Epithelial cell of esophagus (primary cell): Measurements from ENCODE around the gene ZNF385D.
"Not testable (repeated sequence)": the region's sequence is repeated elsewhere in the genome, so short reads cannot be mapped to it uniquely, and the experiment has no call there.

ENCODE experiments used
- DNase-seq: peaks from one replicate; pipeline ENCODE4 v3.0.0; 2010; ENCODE audit warnings: low read depth
- H3K4me3 ChIP-seq: 2 replicates; pipeline ENCODE4 v1.5.1; 2011; ENCODE audit warnings: mild to moderate bottlenecking, low read length, control low read depth
- CTCF ChIP-seq: IDR thresholded peaks from 2 replicates; pipeline ENCODE4 v1.5.1; 2011; ENCODE audit warnings: low read depth, mild to moderate bottlenecking, low read length, control low read depth, inconsistent platforms; ENCODE audit not compliant: insufficient read depth; ENCODE audit errors: missing control alignments

The ZNF385D gene

GRCh38 chr3:21515417-21515816 lies 235.6 kb downstream of the ZNF385D start:
- DNase-seq, result no peak
- H3K4me3 ChIP-seq, result no peak overlapping the region
- TF ChIP-seq CTCF, result no peak

GRCh38 chr3:21509731-21510470 lies 241.1 kb downstream of the ZNF385D start:
- peak; percentile 17 for DNase-seq
- no peak for TF ChIP-seq CTCF
- no peak overlapping the region for H3K4me3 ChIP-seq

DNA sequence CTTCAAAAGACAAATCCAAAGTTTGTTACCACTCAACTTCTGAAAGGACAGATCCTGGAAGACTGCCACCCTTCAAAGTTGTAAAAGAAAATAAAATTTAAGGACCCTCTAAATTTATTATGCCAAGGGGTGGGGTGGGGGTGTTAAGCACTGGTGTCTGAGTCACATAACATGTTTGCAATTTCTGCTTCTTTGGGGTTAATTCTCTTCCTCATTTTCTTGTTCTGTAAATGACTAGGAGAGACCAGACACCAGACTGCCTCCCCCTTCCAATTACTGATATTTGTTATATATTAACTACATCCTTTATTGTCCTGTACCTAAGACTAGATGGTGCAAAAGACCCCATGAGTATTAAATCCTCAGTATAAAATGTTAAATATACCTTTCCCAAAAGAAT lies 242.8 kb downstream of the ZNF385D start:
- TF ChIP-seq CTCF, result no peak
- no peak for DNase-seq
- no peak overlapping the region for H3K4me3 ChIP-seq

DNA sequence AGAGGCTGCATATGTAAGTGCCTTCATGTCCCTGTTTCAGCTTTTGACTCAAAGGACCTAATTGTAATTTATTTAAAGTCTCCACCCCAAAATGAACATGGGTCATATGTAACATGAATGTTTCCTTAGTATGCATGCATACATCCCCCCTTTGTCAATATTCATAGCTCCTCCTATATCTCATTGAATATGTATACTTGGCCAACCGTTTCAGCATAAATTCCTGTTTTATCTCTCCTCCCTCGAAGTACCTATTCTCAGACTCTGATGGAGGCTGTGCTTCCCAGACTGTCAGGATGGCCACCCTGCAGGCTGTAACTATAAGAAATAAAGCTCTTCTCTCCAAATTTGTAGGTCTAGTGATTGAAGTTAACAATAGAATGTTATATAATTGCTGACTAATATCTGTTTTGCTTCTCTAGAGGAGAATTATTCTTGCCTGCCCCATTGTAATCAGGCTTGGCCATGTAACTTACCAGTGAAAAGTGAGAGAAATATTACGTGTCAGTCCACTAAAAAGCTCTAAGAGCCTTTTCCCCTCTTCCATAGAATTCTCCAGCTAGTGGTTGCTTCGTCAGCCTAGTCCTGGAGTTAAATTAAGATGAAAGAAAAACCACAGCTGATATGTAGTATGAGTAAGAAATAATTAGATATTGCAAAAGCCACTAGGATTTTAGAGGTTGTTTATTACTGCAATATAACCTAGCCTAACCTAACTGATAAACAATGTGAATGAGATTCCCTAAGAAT lies 245.1 kb downstream of the ZNF385D start:
- no peak for TF ChIP-seq CTCF

GRCh38 chr3:21502656-21503055 lies 248.4 kb downstream of the ZNF385D start:
- H3K4me3 ChIP-seq, result no peak overlapping the region
- TF ChIP-seq CTCF, result no peak
- DNase-seq, result no peak

More for the DNA sequence above, 245.1 kb downstream of the ZNF385D start:
- no peak for DNase-seq
- H3K4me3 ChIP-seq, result no peak overlapping the region

GRCh38 chr3:21500834-21501233 lies 250.2 kb downstream of the ZNF385D start:
- no peak overlapping the region for H3K4me3 ChIP-seq
- TF ChIP-seq CTCF, result no peak
- no peak for DNase-seq

DNA sequence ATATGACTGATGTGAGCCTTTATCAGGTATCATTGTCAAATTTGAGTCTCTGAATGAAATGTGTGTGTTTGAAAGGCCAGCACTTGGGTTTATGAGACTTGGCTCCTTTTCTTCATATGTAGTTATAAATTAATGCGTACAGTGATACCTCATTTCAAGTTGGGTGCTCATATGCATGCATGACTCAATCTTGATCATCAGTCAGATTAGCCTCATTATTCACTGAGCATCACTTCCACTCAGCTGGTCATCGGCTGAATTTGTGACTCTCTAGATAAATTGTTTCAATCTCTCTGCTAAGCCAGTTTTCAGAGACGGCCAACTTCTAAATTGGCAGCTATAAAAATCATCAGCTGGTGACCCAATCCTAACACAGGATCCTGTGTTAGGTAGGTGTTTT lies 260.3 kb downstream of the ZNF385D start:
- not testable (repeated sequence) for DNase-seq, H3K4me3 ChIP-seq
